ENCODE data around the gene AFAP1.

DNA sequence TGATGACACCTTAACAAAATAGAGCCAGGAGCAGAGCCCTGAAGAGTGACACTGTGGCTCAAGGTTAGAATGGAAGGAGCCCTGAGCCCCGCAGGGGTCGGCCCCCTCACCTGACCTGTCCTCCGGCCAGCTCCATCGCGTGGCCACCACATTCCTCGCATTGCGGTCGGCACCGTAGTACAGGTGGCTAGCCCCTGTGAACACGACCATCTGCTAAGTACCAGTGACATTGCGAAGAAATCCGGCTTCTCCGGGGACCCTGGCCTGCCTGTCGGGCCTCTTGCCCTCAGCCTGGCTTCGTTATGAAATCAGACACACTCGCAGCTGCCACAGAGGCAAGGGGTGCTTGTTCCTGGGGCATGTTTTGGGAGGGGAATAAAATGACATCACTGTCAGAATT lies 179.0 kb downstream of the AFAP1 start:
- TF ChIP-seq POLR2A (IDR thresholded peaks at IDR 0.05), result no peak
- TF ChIP-seq CTCF (IDR thresholded peaks at IDR 0.05), result no peak

Measured in lower leg skin (tissue), 3 donors.